Right hindlimb (tissue), 1 donor: ENCODE results near the gene CACNG3.
"Not testable (repeated sequence)": the region's sequence is repeated elsewhere in the genome, so short reads cannot be mapped to it uniquely, and the experiment has no call there.

ENCODE experiments used
- DNase-seq: peaks from one replicate; pipeline ENCODE4 v3.0.0-alpha.2; 2018

Gene CACNG3

DNA sequence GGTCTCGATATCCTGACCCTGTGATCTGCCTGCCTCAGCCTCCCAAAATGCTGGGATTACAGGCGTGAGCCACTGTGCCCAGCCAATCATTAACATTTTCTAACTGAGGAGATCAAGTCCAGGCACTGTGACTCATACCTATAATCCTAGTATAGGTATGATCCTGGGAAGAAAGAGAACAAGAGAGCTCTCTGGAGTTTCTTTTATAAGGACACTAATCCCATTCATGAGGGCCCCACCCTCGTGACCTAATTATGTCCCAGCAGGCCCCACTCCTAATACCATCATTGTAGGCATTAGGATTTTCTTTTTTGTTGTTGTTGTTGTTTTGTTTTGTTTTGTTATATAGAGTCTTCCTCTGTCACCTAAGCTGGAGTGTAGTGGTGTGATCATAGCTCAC lies 80.4 kb downstream of the CACNG3 start:
- DNase-seq: no peak

DNA sequence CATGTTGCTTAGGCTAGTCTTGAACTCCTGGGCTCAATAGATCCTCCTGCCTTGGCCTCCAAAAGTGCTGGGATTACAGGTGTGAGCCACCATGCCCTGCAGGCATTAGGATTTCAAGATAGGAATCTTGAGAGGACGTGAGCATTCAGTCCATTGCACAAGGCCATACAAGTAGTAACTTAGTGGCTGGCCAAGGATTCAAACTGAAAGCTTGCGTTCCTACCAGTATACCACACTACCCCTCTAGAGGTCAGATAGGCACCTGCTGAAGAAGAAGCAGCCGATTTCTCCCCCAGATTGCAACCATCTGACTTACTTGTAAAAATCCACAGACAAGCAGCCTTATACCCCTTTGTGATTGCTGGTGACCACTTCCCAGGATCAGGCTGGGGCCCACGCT lies 80.9 kb downstream of the CACNG3 start:
- no peak for DNase-seq

DNA sequence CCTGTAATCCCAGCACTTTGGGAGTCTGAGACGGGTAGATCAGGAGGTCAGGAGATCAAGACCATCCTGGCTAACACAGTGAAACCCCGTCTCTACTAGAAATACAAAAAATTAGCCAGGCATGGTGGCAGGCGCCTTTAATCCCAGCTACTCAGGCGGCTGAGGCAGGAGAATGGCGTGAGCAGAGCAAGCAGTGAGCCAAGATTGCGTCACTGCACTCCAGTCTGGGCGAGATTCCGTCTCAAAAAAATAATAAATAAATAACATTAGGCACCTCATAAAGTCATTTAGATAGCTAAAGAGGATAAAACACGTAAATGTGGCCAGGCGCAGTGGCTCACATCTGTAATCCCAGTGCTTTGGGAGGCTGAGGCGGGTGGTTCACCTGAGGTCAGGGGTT lies 87.7 kb downstream of the CACNG3 start:
- not testable (repeated sequence) for DNase-seq

DNA sequence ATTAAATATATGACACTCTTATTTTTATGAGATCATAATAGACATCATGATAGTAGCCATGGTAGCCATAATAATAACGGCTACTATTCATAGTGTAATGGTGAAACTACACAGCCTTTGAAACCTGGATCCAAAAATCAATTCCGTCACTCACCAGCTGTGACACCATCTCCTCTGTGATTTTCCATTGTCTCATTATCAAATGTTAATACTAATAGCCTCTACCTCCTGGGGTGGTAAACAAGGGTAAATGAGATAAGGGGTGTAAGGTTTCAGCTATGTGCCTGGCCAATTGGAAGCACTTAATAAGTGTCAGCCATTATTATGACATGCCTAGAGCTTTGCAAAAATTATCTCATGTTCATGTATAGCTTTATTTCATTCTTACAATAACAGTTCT lies 88.6 kb downstream of the CACNG3 start:
- no peak for DNase-seq

DNA sequence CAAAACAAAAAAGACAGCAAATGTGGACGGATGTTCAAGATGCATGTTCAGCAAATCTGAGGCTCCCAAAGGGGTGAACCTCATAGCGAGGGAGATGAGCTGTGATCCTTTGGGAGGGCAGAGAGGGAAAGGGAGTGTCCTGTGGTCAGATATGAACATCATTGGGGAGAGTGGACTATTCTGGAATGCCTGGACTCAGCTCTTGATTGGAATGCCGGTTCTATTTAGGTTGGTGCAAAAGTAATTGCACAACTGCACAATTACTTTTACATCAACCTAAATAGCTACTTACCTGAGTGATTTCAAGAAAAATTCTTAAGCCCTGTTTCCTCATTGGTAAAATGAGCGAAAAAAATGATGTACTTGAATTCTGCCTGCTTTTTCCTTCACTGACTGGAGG lies 89.6 kb downstream of the CACNG3 start:
- no peak for DNase-seq

DNA sequence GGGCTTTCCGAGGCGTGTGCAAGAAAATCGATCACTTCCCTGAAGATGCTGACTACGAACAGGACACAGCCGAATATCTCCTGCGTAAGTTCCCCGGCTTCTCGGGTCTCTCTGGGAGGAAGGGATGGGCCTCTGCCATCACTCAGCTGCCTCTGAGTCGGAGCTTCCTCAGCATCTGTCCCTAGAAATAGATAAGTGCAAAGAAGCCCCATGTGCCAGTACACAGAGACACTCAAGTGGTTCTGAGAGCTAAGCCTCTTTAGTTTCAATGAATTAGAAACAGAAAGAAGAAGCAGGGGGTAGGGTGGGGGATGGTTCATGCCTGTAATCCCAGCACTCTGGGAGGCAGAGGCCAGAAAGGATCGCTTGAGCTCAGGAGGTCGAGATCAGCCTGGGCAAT lies 90.6 kb downstream of the CACNG3 start:
- no peak for DNase-seq

DNA sequence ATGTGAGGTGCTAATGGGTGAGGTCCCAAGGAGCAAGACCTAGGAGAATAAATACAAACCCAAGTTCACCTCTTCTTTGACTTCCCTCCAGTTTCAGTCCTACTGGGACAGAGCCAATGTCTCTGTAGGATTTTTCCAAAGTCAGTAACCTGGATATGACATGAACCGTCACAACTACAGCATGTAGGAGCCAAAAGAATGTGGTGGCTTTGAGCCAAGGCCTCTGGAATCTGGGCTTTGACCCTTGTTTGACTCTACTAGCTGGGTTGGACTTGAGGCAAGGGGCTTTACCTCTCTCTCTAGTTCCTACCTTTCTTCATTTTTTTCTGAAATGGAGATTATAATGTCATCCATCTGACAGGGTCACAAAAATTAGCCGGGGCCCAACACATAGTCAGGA lies 91.4 kb downstream of the CACNG3 start:
- no peak for DNase-seq

DNA sequence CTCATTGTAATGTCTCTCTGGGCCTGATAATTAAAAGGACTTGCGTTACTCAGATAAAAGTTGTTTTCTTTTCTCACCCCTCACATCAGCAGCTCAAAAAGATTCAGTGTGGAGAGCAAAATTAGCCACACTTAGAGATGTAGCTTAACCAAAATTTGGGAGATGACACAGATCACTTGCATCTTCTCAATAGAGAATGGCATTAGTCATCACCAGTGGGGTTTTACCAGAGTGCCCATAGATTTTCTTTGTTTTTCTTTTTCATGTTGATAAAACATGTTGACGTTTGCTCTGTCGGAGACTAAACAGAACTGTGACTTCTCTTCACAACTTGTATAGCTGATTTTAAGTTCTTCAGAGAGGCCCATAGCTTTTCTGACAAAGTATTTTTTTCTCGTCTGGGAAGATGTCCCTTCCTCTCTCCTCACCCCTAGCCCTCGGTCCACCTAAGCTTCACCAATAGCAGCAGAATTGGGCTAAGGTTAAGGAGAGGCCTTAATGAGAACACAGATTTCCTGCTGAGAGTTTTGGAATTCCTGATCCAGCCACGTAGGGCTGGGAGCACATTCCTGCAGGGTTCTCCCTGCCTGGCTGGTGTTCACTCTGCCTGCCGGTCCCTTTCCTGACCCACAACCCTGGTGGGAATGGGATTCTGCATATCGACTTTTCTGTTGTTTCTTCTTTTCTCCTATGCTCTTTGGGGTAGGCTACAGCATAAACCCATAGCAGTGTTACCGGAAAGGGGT lies 92.6 kb downstream of the CACNG3 start:
- DNase-seq: no peak

DNA sequence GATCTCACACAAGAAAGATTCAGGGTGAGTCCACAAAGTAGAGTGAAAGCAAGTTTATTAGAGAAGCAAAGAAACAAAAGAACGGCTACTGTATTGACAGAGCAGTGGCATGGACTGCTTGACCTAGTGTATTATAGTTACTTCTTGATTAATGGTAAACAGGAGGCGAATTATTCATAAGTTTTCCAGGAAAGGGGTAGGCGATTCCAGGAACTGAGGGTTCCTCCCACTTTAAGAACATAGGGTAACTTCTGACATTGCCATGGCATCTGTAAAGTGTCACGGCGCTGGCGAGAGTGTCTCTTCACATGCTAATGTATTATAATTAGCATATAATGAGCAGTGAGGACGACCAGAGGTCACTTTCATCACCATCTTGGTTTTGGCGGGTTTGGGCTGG lies 93.2 kb downstream of the CACNG3 start:
- no peak for DNase-seq

DNA sequence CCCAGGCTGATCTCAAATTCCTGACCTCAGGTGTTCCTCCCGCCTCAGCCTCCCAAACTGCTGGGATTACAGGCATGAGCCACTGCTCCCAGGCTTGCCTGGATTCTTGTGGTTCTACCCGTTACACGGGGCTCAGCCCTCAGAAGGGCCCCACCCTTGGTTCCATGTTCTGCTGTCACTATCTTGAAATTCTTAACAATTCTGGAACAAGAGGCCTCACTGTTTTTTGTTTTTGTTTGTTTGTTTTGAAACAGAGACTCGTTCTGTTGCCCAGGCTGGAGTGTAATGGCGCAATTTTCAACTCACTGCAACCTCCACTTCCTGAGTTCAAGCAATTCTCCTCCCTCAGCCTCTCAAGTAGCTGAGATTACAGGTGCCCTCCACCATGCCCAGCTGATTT lies 96.6 kb downstream of the CACNG3 start:
- no peak for DNase-seq

DNA sequence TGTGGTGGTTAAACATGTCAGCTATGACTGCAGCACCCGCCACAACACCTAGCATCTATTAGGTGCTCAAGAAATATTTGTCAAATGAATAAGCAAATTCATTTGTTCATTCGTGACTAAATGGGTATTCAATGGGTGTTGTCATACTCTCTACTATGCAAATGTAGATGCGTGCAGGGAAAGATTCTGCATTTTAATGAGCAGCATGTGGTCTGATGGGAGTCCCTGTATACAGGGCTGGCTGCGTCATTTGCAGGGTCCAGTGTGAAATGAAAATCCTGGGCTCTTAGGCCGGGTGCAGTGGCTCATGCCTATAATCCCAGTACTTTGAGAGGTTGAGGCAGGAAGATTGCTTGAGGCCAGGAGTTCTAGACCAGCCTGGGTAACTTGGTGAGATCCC lies 97.5 kb downstream of the CACNG3 start:
- no peak for DNase-seq

DNA sequence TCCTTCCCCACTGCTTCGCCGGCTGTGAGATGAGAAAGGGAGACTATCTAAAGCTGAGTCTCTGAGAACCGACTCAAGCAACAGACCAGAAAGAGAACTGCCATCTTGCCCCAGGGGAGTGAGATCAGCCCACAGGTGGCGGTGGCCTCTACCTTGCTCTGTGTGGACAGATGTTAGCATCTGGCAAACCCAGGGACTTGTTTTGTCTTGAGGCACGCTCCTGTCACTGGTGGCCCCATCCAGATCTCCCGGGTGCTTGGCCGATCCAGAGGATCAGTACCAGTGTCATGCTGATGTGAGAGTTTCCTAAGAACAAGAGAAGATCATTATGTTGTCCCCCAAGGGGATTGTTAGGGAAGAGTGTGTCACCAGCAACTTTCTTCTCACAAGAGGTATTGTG lies 101.4 kb downstream of the CACNG3 start:
- DNase-seq: no peak

DNA sequence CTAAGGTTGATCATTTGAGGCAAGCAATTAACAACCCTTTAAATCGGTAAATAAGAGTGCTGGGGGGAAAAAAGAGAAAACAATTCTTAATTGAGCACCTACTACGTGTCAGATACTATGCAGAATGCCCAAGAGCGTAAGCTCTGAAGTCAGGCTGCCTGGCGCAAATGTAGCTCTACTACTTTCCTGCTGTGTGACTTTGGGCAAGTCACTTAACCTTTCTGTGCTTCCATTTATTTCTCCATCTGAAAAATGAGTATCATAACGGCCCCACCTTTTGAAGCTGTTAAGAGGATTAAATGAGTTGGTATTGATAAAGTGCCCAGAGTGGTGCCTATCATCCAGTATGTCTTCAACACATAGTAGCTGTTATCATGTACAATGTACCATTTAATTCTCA lies 102.0 kb downstream of the CACNG3 start:
- no peak for DNase-seq

DNA sequence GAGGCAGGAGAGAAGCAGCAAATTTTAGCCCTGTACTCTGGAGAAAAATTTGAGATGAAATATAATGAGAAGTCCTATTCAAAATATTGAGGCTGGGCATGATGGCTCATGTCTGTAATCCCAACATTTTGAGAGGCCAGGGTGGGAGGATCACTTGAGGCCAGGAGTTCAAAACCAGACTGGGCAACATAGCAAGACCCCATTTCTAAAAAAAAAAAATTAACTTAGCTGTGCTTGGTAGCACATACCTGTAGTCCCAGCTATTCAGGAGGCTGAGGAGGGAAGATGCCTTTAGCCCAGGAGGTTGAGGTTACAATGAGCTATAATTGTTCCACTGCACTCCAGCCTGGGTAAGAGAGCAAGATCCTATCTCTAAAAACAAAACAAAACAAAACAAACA lies 103.4 kb downstream of the CACNG3 start:
- DNase-seq: no peak

DNA sequence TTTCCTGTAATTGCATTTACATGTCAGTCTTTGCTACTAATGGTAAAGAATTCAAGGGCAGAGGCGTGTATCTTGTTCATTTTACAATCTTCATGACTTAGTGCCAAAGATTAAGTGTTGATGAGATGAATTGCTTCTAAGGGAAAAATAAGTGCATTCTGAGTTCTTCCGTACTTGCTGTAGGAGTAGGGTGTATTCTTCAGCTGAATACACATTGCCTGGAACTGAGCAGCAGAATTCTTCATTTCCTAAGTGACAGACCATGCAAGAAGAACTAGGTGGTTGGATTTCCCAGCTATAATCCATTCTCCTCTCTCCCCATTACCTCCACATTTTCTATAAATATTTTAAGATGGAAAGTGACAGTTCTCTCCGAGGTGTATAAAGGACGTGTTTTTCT lies 104.8 kb downstream of the CACNG3 start:
- no peak for DNase-seq

DNA sequence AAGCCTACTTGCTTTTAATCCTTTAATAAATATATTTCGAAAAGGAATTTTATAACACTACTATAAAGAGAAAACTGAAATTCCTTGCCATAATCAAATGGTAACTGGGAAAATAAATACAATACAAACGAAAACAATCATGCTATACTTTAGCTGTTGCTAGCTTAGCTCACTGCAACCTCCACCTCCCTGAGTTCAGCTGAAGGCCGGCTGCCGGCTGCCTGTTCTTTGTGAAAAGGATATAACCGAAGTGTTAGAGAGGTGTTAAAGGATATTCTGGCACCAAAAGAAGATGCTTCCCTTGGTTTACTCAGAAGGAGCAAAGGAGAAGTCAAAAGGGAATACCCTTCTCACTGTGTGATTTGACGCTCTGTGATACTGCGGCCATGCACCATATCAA lies 108.5 kb downstream of the CACNG3 start:
- no peak for DNase-seq

DNA sequence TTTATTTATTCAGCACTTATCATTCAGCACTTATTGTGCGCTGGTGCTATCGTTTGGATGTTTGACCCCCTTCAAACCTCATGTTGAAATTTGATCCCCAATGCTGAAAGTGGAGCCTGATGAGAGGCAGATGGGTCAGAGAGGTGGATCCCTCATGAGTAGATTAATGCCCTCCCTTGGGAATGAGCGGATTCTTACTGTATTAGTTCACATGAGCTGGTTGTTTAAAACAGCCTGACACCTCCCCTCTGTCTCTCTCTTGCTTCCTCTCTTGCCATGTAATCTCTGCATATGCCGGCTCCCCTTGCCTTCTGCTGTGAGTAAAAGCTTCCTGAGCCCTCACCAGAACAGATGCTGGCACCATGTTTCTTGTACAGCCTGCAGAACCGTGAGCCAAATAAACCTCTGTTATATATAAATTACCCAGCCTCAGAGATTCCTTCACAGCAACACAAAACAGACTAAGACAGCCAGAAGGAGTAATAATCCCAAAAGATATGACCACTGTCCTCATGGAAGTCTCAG lies 111.1 kb downstream of the CACNG3 start:
- no peak for DNase-seq

DNA sequence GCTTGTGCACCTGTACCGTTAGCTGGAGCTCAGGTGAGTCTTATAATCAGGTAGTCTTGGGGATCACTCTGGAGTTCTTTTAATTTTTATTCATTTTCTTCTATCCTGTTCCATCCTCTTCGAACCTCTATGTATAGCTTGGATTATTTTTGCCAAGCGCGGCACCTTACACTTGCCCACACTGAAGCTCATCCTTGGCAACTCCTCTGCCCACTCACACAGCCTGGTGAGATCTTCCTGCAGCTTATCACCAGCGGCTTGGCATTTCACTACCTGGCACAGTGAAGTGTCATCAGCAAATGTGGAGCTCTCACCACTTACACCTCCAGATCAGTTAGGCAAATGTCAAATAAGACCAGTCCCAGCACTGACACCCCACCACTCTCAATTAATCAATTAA lies 116.7 kb downstream of the CACNG3 start:
- no peak for DNase-seq

DNA sequence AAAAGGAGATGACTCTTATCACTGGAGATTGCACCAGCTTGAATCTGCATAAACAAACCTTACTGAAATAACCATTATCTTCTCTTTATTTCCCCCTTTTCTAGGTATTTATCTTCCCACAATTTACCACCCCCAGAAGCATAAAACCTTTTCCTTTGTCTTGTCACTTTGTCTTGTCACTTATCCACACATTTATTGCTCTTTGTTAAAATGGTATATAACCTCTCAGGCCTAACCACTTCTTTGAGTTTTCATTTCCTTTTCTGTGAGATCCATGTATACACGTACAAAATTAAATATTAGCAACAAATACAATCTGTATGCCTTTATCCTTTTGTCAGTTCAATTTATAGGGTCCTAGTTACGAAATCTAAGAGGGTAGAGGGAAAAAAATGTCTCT lies 122.9 kb downstream of the CACNG3 start:
- DNase-seq: no peak

DNA sequence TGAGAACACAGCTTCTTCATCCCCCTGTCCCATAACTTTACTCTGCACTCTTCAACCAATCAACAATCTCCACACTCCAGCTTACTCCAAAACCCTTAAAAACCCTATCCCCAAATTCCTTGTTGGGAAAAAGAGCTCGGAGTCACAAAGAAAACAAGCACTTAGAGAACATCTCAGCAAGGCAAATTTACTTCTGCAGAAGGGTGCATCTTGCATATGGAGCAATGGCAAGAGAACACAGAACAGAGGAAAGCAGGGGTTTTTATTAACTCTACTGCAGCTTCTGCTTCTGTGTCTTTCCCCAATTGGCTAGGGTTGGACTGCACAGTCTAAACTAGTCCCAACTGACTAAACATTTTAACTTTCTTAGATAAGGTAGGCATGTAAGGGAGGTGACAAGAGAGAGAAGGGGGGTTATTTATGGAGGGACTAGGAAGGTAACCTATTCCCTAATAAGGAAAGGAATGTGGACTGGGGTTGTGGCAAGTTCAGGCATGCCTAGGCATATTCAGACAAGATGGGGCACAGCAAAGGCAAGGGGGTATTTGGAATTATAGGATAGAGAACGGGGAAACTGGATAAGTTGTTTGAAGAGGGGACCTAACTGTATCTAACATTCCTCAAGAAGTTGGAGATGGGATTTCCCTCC lies 125.5 kb downstream of the CACNG3 start:
- DNase-seq: no peak

DNA sequence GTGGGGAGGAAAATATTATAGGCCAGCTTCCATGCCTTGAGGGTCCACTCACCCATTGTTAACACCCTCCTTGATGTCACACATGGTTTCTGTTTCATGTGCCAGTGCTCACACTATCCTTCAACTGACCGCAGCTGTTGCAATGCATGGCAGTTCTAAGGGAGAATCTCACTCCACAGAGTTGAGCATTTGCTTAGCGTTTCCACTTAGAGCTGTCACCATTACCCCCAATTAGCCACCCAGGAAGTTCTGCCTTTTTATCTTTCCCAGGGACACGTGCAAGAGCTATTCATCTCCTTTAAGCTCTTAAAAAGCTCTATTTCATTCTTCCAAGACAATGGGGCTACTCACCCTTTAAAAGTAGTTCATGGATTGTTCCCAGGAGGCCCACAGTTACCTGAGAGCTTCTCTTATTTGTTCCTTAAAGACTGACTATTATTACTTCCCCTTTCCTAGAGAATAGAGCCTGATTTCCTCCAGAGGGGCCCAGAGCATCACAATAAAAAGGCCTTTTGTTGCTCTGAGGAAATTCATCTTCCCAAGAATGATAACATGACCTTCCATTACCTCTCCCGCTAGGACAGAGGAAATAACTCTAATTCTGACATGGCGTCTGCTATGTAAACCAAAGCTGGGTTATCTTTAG lies 126.8 kb downstream of the CACNG3 start:
- DNase-seq: no peak

DNA sequence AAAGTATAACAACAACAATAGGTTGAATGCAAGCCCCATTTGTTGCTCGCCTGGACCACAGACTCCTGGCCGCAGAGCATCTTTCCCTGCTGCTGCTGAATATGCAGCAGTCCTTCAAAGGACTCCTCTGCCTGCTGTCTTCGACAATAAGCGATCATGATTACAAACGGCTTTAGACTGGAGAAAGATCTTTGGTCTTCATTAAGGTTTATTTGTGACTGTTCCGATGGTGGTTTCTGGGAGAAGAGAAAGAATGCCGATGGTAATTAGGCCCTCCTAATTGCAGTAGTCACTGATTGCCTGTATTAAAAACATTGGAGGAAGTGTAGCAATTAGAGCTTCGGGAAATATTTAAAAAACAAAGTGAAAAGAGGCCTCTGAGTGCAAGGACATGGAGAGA lies 138.2 kb downstream of the CACNG3 start:
- no peak for DNase-seq

DNA sequence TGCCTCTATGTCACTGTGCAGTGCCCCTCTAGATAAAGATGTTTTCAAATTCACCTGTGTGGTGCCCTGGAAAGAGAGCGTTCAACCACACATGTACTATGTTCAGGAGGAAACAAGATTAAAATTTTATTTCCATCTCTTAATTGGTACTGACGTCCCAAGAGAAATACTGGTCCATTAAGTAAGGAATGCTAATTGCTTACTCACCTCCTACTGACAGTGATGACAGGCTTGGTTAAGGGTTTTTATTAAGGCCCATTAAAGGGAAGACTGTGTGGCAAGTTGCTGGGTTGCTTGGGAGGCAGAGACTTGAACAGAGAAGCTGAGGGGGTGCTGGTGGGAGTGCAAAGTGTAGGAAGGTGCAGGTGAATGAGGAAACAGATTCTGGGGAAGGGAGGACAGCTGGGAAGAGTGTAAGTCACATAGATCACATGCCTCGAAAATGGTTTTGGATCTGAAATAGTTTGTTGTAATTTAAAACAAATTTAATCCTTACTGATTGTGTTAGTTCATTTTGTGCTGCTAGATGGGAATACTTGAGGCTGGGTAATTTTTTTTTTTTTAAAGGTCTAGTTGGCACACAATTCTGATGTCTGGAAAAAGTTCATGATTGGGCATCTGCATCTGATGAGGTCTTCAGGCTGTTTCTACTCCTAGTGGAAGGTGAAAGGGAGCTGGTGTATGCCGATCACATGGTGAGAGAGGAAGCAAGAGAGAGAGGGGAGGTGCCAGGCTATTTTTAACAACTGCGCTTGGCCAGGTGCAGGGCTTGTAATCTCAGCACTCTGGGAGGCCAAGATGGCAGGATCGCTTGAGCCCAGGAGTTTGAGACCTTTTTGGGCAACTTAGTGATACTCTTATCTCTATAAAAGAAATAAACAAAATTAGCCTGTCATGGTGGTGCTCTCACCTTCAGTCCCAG lies 140.5 kb downstream of the CACNG3 start:
- no peak for DNase-seq
